Thoracic aorta (tissue), 2 donors: ENCODE data around the gene TGFBR1. TPM values are rescaled to one million over a fixed set of nuclear protein-coding genes. Genes with fewer than 3 reads are reported as not detected.

Experiments
- ATAC-seq: fragments of 150-250 bp; one replicate; pipeline ENCODE4 v1.8.0; 2017; ENCODE audit warnings: low read depth; ENCODE audit not compliant: insufficient number of reproducible peaks, low FRiP score
- DNase-seq: peaks from one replicate; pipeline ENCODE4 v3.0.0-alpha.2; 2020; ENCODE audit warnings: low spot score
- H3K27ac ChIP-seq, 2 donors: fragments of 200-600 bp; sonication (generic); 1 replicate in 1 of 2; 2 replicates in 1 of 2; pipeline ENCODE4 v1.5.1; 2016; ENCODE audit warnings: mild to moderate bottlenecking in 2 of 2, moderate library complexity in 2 of 2
- H3K27me3 ChIP-seq: fragments of 200-600 bp; sonication (generic); replicated peaks from 2 replicates; pipeline ENCODE4 v1.6.0; 2016; ENCODE audit warnings: mild to moderate bottlenecking; ENCODE audit not compliant: insufficient read depth
- H3K36me3 ChIP-seq: fragments of 200-600 bp; sonication (generic); one replicate; pipeline ENCODE4 v1.5.1; 2016
- H3K4me1 ChIP-seq, 2 donors: fragments of 200-600 bp; sonication (generic); 1 replicate in 1 of 2; 2 replicates in 1 of 2; pipeline versions ENCODE4 v1.5.1 to v1.6.0; 2016; ENCODE audit warnings: low read depth in 2 of 2, mild to moderate bottlenecking in 1 of 2; ENCODE audit not compliant: control insufficient read depth in 1 of 2
- H3K4me3 ChIP-seq: fragments of 200-600 bp; sonication (generic); 2 replicates; pipeline ENCODE4 v1.5.1; 2016; ENCODE audit warnings: mild to moderate bottlenecking
- H3K9me3 ChIP-seq: fragments of 200-600 bp; sonication (generic); 2 replicates; pipeline ENCODE4 v1.5.1; 2016
- CTCF ChIP-seq: fragments of 200-600 bp; sonication (generic); IDR thresholded peaks from one replicate; pipeline ENCODE4 v1.5.1; 2019; ENCODE audit warnings: antibody characterized with exemption
- total RNA-seq, 2 donors: library from RNA; depleted of rRNA; stranded (reverse); fragments of >200 nt; gene quantifications; one replicate each; pipeline versions ENCODE4 v1.1.0 to v1.2.3, GENCODE V29; 2016

The TGFBR1 gene
- total RNA-seq, 2 donors from 2014 or later = 76.8 to 87.2 TPM

GRCh38 chr9:99072040-99072394 is 32.9 kb upstream of the TGFBR1 start:
- Histone ChIP-seq H3K9me3 (no peaks in the 10 kb centered on the region), H3K27ac (no peak overlapping the region), H3K36me3 (no peaks in the 10 kb centered on the region), H3K4me3 (no peak overlapping the region), H3K4me1 (peaks cover 5 to 25% of the 10 kb centered on the region in 2 donors), H3K27me3 (no peaks in the 10 kb centered on the region)
- no peak for TF ChIP-seq CTCF
- ATAC-seq = no peak
- DNase-seq = no peak

DNA sequence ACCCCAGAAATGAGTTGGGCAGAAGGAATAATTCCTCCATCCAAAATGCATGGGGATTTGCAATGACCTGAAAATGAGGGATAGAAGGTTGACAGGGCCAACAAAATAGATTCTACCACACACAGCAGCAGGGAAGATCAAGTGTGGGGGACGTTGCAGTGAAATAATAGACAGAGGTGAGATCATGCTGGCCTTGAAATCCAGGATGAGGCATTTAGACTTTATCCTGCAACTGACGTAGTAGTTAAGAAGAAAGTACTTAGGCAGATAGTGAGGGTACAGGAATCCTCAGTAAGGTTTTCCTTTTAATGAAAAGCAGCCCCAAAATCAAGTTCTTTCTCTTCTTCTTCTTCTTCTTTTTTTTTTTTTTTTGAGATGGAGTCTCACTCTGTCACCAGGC is 31.6 kb upstream of the TGFBR1 start:
- Histone ChIP-seq H3K27me3 (no peaks in the 10 kb centered on the region), H3K4me3 (no peak overlapping the region), H3K9me3 (no peaks in the 10 kb centered on the region), H3K36me3 (no peaks in the 10 kb centered on the region), H3K4me1 (peaks cover 5 to 25% of the 10 kb centered on the region in 2 donors), H3K27ac (no peak overlapping the region)
- no peak for ATAC-seq
- no peak for DNase-seq
- no peak for TF ChIP-seq CTCF

GRCh38 chr9:99073985-99074901 is 30.7 kb upstream of the TGFBR1 start:
- Histone ChIP-seq H3K4me1 (peaks cover 5 to 24% of the 10 kb centered on the region in 2 donors), H3K27me3 (no peaks in the 10 kb centered on the region), H3K36me3 (no peaks in the 10 kb centered on the region), H3K27ac (no peak overlapping the region), H3K9me3 (no peaks in the 10 kb centered on the region), H3K4me3 (no peak overlapping the region)
- TF ChIP-seq CTCF = no peak
- ATAC-seq (no peak), DNase-seq (no peak)

- Histone ChIP-seq H3K27ac (no peak overlapping the region), H3K4me3 (no peak overlapping the region), H3K9me3 (no peaks in the 10 kb centered on the region), H3K36me3 (no peaks in the 10 kb centered on the region), H3K4me1 (peaks cover 5 to 17% of the 10 kb centered on the region in 2 donors), H3K27me3 (no peaks in the 10 kb centered on the region)
- DNase-seq (no peak), ATAC-seq (no peak)
- TF ChIP-seq CTCF = no peak
These were observed 30.0 kb upstream of the TGFBR1 start for GRCh38 chr9:99074902-99075245.

- no peaks in the 10 kb centered on the region for H3K27me3 ChIP-seq
- H3K4me1 ChIP-seq = peaks cover 5 to 12% of the 10 kb centered on the region in 2 donors
- no peak overlapping the region for H3K27ac ChIP-seq
- no peak overlapping the region for H3K4me3 ChIP-seq
- TF ChIP-seq CTCF = no peak
- DNase-seq = no peak
- no peaks in the 10 kb centered on the region for H3K36me3 ChIP-seq
- no peaks in the 10 kb centered on the region for H3K9me3 ChIP-seq
- no peak for ATAC-seq
These were observed 29.5 kb upstream of the TGFBR1 start for GRCh38 chr9:99075246-99075912.
